GM18519 (cell line): ENCODE data around the gene CHRNG.

ENCODE experiments used
- ATAC-seq: cut with Tn5 transposase; IDR thresholded peaks from one replicate; pipeline ENCODE4 v1.9.1; 2021; ENCODE audit warnings: mild to moderate bottlenecking, moderate library complexity; ENCODE audit not compliant: unreplicated experiment, low FRiP score

CHRNG gene

GRCh38 chr2:232504438-232504837 is 35.1 kb upstream of the CHRNG start:
- ATAC-seq: no peak

GRCh38 chr2:232505856-232506255 is 33.6 kb upstream of the CHRNG start:
- ATAC-seq: no peak

GRCh38 chr2:232506709-232507108 is 32.8 kb upstream of the CHRNG start:
- ATAC-seq: no peak

GRCh38 chr2:232508251-232508650 is 31.2 kb upstream of the CHRNG start:
- ATAC-seq: no peak

- no peak for ATAC-seq
These were observed 28.1 kb upstream of the CHRNG start for GRCh38 chr2:232511336-232511890.

- ATAC-seq: no peak
These were observed 26.9 kb upstream of the CHRNG start for GRCh38 chr2:232512602-232513001.

GRCh38 chr2:232513353-232513752 is 26.1 kb upstream of the CHRNG start:
- ATAC-seq: no peak

- ATAC-seq: no peak
These were observed 23.9 kb upstream of the CHRNG start for GRCh38 chr2:232515639-232516038.

GRCh38 chr2:232516551-232516950 is 22.9 kb upstream of the CHRNG start:
- no peak for ATAC-seq

- ATAC-seq: no peak
These were observed 20.6 kb upstream of the CHRNG start for GRCh38 chr2:232518844-232519243.

- no peak for ATAC-seq
These were observed 19.7 kb upstream of the CHRNG start, which contains the start of gene PRSS56 for GRCh38 chr2:232519581-232520438. Gene PRSS56 (plus strand): TSS chr2:232520388. CDS start chr2:232520599, 211 bp downstream.

- ATAC-seq: no peak
These were observed 19.0 kb upstream of the CHRNG start for GRCh38 chr2:232520489-232520888.

GRCh38 chr2:232521098-232521497 is 18.4 kb upstream of the CHRNG start:
- ATAC-seq: no peak

- no peak for ATAC-seq
These were observed 17.4 kb upstream of the CHRNG start for GRCh38 chr2:232521959-232522622.

- ATAC-seq: no peak
These were observed 16.7 kb upstream of the CHRNG start for GRCh38 chr2:232522623-232523401.

- ATAC-seq: no peak
These were observed 16.1 kb upstream of the CHRNG start for GRCh38 chr2:232523402-232523681.

GRCh38 chr2:232523682-232524597 is 15.6 kb upstream of the CHRNG start:
- no peak for ATAC-seq

GRCh38 chr2:232524771-232525170 is 14.7 kb upstream of the CHRNG start:
- no peak for ATAC-seq

- no peak for ATAC-seq
These were observed 14.3 kb upstream of the CHRNG start for GRCh38 chr2:232525199-232525598.

GRCh38 chr2:232525791-232526371 is 13.6 kb upstream of the CHRNG start, which contains the start of gene CHRND:
Gene CHRND (plus strand): TSS chr2:232526160. CDS start chr2:232526216, 56 bp downstream.
- ATAC-seq: no peak
